Suprapubic skin (tissue), 4 donors: ENCODE measurements around the gene PLCL1. TPM values are rescaled to one million over a fixed set of nuclear protein-coding genes. Genes with fewer than 3 reads are reported as not detected.

Experiments
- DNase-seq, 2 donors: peaks; one replicate each; pipeline ENCODE4 v3.0.0-alpha.2; 2019; ENCODE audit warnings: low spot score in 2 of 2
- H3K27ac ChIP-seq: fragments of 200-600 bp; sonication (generic); one replicate; pipeline ENCODE4 v1.5.1; 2019
- H3K27me3 ChIP-seq: fragments of 200-600 bp; sonication (generic); one replicate; pipeline ENCODE4 v1.5.1; 2019
- H3K36me3 ChIP-seq: fragments of 200-600 bp; sonication (generic); one replicate; pipeline ENCODE4 v1.5.1; 2019
- H3K4me1 ChIP-seq: fragments of 200-600 bp; sonication (generic); one replicate; pipeline ENCODE4 v1.5.1; 2019
- H3K4me3 ChIP-seq: fragments of 200-600 bp; sonication (generic); one replicate; pipeline ENCODE4 v1.5.1; 2019; ENCODE audit warnings: mild to moderate bottlenecking
- H3K9me3 ChIP-seq: fragments of 200-600 bp; sonication (generic); one replicate; pipeline ENCODE4 v1.5.1; 2019
- EP300 ChIP-seq: sonication (generic); formaldehyde crosslinking; IDR thresholded peaks from one replicate; pipeline ENCODE4 v1.6.1; 2017; ENCODE audit warnings: antibody characterized with exemption
- POLR2A ChIP-seq, 2 donors: fragments of 450-650 bp; IDR thresholded peaks; one replicate each; pipeline ENCODE4 v1.6.1; 2017; ENCODE audit warnings: antibody characterized with exemption in 2 of 2, mild to moderate bottlenecking in 2 of 2, moderate library complexity in 2 of 2
- POLR2AphosphoS5 ChIP-seq, 3 donors: sonication (generic); formaldehyde crosslinking; IDR thresholded peaks; one replicate each; pipeline ENCODE4 v1.6.1; 2017; ENCODE audit warnings: antibody characterized with exemption in 3 of 3
- WGBS: methylation state at CpG from one replicate; pipeline ENCODE4 v1.1.5; 2018; 5-methylcytosine and 5-hydroxymethylcytosine counted together
- total RNA-seq, 4 donors: library from RNA; depleted of rRNA; stranded (reverse); fragments of >200 nt; gene quantifications; one replicate each; pipeline ENCODE4 v1.1.0, GENCODE V29; 2016
- TF ChIP-seq, protein P1 (sequence below), 2 donors: fragments of 200-600 bp in 1 of 2; fragments of 450-650 bp in 1 of 2; sonication (generic) in 1 of 2; IDR thresholded peaks; one replicate each; pipeline ENCODE4 v1.5.1; 2016 to 2019; ENCODE audit warnings: antibody characterized with exemption in 2 of 2, mild to moderate bottlenecking in 1 of 2, moderate library complexity in 1 of 2

Gene PLCL1
- total RNA-seq, 4 donors from 2014 or later = 2.4 to 2.6 (median 2.5) TPM

- H3K27me3 ChIP-seq = no peaks in the 10 kb centered on the region
- H3K27ac ChIP-seq = no peak overlapping the region
- TF ChIP-seq EP300 = no peak
- TF ChIP-seq, protein P1, sequence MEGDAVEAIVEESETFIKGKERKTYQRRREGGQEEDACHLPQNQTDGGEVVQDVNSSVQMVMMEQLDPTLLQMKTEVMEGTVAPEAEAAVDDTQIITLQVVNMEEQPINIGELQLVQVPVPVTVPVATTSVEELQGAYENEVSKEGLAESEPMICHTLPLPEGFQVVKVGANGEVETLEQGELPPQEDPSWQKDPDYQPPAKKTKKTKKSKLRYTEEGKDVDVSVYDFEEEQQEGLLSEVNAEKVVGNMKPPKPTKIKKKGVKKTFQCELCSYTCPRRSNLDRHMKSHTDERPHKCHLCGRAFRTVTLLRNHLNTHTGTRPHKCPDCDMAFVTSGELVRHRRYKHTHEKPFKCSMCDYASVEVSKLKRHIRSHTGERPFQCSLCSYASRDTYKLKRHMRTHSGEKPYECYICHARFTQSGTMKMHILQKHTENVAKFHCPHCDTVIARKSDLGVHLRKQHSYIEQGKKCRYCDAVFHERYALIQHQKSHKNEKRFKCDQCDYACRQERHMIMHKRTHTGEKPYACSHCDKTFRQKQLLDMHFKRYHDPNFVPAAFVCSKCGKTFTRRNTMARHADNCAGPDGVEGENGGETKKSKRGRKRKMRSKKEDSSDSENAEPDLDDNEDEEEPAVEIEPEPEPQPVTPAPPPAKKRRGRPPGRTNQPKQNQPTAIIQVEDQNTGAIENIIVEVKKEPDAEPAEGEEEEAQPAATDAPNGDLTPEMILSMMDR (IDR thresholded peaks at IDR 0.05) = no peak
- no peak for TF ChIP-seq POLR2AphosphoS5 (IDR thresholded peaks at IDR 0.05)
- no peak for TF ChIP-seq POLR2A (IDR thresholded peaks at IDR 0.05)
- no peaks in the 10 kb centered on the region for H3K9me3 ChIP-seq
- H3K4me1 ChIP-seq = no peaks in the 10 kb centered on the region
- no peaks in the 10 kb centered on the region for H3K36me3 ChIP-seq
- no peak overlapping the region for H3K4me3 ChIP-seq
- no peak for DNase-seq
Measured at GRCh38 chr2:197929886-197930227, 125.5 kb downstream of the PLCL1 start.

DNA sequence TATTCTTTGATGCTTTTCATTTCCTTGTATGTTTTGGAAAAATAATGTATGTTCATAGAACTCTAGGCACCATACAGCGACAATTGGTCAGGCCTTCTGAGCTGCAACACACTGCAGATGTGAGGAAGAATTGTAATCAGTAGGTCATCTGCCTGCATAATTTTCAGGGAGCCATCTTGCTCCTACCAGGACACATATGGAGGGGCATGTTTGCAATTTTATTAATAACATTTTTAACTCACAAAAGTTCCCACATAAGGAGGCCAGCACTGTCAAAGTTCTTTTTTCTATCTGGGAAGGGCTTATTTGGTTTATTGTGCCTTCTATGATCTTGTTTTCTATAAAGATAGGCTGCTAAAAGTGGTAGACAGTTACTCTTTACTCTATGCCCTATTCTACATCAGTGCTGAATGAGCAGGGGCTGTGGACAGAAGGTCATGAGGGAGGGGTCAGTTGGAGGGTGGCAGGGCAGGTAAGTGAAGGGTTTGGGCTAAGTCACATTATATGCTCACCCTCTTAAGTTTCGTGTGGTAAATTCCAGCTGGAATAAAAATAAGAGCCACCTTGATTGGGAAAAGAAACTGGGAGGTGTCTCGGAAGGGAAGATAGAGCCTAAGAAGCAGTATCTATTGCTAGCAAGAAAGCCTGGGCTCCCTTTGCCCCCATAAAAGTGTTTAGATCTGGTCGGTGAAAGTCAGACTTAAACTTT, 126.3 kb downstream of the PLCL1 start:
- H3K9me3 ChIP-seq = no peaks in the 10 kb centered on the region
- H3K27ac ChIP-seq = no peak overlapping the region
- DNase-seq = no peak
- 90% methylated on average over 4 of the region's 4 CpGs for WGBS
- no peaks in the 10 kb centered on the region for H3K27me3 ChIP-seq
- no peaks in the 10 kb centered on the region for H3K4me1 ChIP-seq
- TF ChIP-seq, protein P1 (IDR thresholded peaks at IDR 0.05) = no peak
- TF ChIP-seq POLR2A (IDR thresholded peaks at IDR 0.05) (no peak), POLR2AphosphoS5 (IDR thresholded peaks at IDR 0.05) (no peak), EP300 (no peak)
- H3K36me3 ChIP-seq = no peaks in the 10 kb centered on the region
- no peak overlapping the region for H3K4me3 ChIP-seq

GRCh38 chr2:197931661-197932312, 127.4 kb downstream of the PLCL1 start:
- no peaks in the 10 kb centered on the region for H3K36me3 ChIP-seq
- H3K27me3 ChIP-seq = no peaks in the 10 kb centered on the region
- no peak overlapping the region for H3K27ac ChIP-seq
- no peaks in the 10 kb centered on the region for H3K9me3 ChIP-seq
- 61% methylated on average over 1 of the region's 1 CpG for WGBS
- DNase-seq = no peak
- H3K4me1 ChIP-seq = no peaks in the 10 kb centered on the region
- TF ChIP-seq, protein P1 (IDR thresholded peaks at IDR 0.05) = no peak
- TF ChIP-seq POLR2A (IDR thresholded peaks at IDR 0.05) = no peak
- no peak for TF ChIP-seq EP300
- TF ChIP-seq POLR2AphosphoS5 (IDR thresholded peaks at IDR 0.05) = no peak
- no peak overlapping the region for H3K4me3 ChIP-seq

GRCh38 chr2:197932374-197932773, 128.0 kb downstream of the PLCL1 start:
- Histone ChIP-seq H3K27ac (no peak overlapping the region), H3K4me3 (no peak overlapping the region), H3K36me3 (no peaks in the 10 kb centered on the region), H3K4me1 (no peaks in the 10 kb centered on the region), H3K27me3 (no peaks in the 10 kb centered on the region), H3K9me3 (no peaks in the 10 kb centered on the region)
- TF ChIP-seq POLR2A (IDR thresholded peaks at IDR 0.05) (no peak), EP300 (no peak)
- TF ChIP-seq, protein P1 (IDR thresholded peaks at IDR 0.05) = no peak
- 95% methylated on average over 5 of the region's 5 CpGs for WGBS
- no peak for DNase-seq

DNA sequence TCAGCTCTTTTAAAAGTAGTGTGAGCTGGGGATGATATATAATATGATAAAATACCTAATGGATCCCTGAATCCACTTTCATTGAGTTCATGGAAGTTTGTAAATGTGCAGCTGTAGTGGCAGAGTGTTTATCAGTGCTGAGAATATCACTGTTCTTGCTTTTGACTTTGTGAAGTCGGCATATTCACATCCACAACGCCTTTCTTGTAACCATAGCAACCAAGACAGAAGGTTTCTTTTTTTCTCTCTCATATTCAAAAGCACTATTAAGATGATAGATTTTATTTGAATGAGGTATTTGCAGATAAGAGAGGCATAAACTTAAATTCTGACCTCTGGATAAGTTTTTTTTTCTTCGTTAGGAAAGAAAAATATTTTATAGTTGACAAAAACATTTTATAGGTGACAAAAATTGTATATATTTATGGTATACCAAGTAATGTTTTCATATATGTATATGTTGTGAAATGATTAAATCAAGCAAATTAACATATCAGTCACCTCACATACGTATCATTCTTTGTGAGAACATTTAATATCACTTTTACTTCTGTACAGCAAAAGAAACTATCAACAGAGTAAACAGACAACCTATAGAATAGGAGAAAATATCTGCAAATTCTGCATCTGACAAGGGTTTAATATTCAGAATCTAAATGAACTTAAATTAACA, 130.0 kb downstream of the PLCL1 start:
- Histone ChIP-seq H3K27me3 (no peaks in the 10 kb centered on the region), H3K9me3 (no peaks in the 10 kb centered on the region), H3K4me3 (no peak overlapping the region), H3K27ac (no peak overlapping the region), H3K36me3 (no peaks in the 10 kb centered on the region), H3K4me1 (no peaks in the 10 kb centered on the region)
- 75% methylated on average over 4 of the region's 4 CpGs for WGBS
- DNase-seq = no peak
- no peak for TF ChIP-seq POLR2AphosphoS5 (IDR thresholded peaks at IDR 0.05)
- TF ChIP-seq EP300 = no peak
- TF ChIP-seq, protein P1 (IDR thresholded peaks at IDR 0.05) = no peak
- TF ChIP-seq POLR2A (IDR thresholded peaks at IDR 0.05) = no peak
